HG03097 (cell line): ENCODE measurements around the gene TRAF3.

Source experiments
- ATAC-seq: cut with Tn5 transposase; IDR thresholded peaks from one replicate; pipeline ENCODE4 v1.9.1; 2021; ENCODE audit not compliant: unreplicated experiment, low FRiP score

TRAF3 gene

DNA sequence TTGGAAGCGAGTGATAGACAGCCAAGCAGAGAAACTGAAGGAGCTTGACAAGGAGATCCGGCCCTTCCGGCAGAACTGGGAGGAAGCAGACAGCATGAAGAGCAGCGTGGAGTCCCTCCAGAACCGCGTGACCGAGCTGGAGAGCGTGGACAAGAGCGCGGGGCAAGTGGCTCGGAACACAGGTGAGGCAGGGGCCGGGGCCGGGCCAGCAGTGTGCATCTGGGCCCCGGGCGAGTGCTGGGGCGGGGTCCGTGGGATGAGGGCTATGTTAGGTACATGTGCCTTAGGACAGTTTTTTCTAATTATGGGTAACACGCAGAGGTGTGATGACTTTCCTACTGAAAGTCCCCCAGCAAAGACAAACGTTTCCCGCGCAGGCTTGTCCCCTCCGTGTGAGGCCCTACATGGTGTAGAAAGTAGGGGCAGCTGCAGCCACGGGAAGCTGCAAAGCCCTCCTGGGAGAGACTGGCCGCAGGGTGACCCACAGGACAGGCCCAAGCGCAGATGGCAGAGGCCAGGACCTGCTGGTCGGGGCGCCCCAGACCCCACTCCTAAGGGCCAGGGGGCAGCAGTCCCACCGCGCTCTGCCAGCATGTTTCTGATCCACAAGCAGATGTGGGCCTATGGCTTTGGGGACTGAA is 126.1 kb downstream of the TRAF3 start:
- ATAC-seq: no peak

DNA sequence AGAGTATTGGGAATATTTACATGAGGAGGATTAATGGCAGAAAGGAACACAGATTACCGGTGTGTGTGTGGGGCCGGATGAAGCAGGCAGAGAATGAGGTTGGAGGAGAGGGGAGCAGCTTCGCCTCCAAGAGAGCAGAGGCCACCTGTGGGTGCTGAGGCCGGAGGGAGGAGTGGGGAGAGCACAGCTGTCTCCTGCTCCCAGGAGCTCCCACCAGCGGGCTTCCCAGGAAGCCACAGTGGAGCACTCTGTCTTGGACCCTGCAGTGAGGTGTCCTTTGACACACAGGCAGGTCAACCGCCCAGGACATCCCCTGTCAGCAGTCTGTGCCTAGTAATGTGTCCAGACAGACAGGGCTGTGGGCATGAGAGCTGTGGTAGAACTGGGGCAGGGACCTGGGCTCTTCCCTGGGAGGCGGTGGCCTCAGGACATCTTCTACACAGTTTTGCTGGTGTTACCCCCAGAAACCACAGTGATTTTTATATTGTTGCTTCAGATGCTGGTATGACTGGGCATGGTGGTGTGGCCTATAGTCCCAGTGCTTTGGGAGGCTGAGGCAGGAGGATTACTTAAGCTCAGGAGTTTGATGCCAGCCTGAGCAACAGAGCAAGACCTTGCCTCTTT is 126.8 kb downstream of the TRAF3 start:
- ATAC-seq: no peak

DNA sequence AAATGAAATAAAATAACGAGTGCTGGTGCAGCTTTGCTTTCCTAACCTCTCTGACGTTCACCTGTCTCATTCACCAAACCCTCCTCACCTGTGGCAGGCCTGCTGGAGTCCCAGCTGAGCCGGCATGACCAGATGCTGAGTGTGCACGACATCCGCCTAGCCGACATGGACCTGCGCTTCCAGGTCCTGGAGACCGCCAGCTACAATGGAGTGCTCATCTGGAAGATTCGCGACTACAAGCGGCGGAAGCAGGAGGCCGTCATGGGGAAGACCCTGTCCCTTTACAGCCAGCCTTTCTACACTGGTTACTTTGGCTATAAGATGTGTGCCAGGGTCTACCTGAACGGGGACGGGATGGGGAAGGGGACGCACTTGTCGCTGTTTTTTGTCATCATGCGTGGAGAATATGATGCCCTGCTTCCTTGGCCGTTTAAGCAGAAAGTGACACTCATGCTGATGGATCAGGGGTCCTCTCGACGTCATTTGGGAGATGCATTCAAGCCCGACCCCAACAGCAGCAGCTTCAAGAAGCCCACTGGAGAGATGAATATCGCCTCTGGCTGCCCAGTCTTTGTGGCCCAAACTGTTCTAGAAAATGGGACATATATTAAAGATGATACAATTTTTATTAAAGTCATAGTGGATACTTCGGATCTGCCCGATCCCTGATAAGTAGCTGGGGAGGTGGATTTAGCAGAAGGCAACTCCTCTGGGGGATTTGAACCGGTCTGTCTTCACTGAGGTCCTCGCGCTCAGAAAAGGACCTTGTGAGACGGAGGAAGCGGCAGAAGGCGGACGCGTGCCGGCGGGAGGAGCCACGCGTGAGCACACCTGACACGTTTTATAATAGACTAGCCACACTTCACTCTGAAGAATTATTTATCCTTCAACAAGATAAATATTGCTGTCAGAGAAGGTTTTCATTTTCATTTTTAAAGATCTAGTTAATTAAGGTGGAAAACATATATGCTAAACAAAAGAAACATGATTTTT is 128.2 kb downstream of the TRAF3 start:
- no peak for ATAC-seq

DNA sequence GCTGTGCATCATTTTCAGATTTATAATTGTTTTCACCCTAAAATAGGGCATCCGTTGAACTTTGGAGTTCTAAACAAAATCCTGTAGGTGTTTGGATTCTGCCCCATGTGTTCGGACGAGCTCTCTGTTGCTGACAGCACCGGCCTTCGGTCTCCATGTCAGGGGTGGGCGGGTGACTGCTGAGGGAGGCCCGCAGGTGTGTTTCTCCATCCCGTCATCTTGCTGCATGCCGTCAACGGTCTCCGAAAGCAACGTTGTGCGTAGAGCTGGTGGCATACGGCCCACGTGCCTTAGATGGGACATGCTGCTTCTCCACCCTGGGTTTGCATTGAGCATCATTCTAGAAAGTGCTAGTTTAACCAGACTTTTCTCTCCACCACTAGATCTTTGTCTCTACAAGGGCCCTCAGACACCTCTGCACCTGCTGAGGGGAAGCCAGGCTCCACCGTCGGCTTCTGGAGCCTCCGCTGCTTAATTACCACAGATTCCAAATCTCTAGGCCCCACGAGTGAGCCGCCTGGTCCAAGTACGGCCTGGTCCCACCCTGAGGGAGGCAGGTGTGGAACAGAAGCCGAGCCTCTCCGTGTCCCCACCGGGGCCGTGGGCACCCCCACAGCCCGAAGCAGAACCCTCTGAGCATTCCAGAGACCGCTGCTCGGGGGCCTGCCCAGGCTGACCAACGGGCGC is 129.5 kb downstream of the TRAF3 start:
- ATAC-seq: no peak

DNA sequence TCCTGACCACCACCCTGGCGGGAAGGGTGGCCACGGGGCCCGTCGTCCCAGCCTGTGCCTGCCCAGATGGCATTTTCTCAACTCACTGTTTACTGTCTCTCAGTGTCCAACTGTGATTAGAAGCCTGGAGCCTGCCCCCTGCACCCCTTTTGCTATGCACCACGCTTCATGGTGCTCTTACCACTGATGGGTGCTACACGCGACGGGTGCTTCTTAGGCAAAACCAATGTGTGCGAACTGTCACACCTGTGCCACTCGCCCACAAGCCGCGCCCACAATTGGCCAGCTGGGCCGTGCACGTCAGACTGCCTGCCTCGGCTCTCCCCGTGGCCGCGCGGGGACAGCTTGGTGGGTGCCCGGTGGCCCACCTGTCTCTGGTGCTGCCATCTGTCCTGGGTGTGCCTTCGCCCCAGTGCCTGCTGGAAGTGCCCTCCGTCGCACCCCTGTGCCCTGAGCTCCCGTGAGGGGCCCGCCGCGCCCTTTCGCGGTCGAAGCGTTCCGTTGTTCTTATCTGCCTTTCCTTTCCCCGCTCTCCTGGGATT is 130.1 kb downstream of the TRAF3 start:
- ATAC-seq: no peak

DNA sequence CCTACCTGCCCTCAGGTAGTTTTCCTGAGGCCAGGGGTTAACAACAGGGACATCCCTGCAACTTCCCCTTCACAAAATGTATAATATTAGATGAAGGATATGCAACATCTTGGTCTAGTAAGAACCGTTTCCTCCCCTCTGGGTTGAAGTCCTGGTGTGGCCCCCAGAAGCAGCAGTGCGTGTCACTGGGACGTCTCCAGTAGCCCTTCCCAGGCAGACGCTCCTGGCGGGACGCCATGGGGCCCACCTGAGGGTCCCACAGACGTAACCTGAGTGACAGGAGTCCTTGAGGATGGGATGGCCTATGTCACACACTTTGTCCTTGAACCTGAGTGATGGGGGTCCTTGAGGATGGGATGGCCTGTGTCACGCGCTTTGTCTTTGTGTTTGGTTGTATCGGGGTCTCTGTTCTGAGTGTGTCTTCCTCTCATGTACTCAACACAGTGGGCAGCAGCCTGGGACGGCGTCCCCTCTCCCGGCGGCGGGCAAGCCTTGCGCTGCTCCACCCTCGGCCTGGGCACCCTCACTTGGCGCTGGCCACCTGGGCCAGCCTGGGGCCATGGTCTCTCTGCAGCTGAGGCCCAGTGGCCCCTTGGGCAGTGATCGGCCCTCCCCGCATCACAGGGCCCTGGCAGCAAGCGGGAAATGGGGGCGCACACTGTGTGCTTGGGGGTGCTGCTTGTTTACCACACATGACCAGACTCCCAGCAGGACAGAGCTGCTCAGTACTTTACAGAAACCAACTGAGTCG is 130.9 kb downstream of the TRAF3 start:
- ATAC-seq: no peak

DNA sequence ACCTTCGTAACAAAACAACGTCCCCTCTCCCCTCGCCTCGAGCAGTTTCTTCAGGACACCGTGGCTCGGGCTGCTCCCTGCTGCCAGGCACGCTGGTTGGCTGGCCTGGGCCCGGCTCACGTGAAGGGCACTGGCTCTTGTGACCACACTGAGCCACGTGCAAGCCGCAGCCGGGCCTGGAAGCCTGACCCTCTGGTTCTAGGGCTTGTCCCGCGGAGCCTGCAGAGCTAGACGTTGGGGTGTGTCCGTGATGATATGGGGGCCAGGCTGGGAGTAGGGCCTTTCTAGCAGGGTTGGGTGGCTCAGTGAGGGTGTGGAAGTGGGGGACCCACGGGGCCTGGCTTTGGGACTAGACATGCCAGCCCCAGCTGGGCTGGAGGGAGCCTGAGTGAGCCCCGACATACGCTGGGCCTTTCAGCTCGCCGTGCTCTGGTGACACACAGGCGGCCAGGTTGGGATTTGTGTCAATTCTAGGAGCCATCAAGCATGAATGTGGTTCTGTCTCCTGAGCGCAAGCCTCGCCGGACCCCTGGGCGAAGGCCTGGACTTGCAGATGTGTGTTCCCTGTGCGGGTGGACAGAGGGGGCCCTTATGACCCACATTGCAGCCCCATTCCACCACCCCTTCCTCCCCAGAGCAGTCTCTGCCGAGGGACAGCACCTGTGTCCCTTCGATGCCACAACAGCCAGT is 131.7 kb downstream of the TRAF3 start:
- no peak for ATAC-seq

DNA sequence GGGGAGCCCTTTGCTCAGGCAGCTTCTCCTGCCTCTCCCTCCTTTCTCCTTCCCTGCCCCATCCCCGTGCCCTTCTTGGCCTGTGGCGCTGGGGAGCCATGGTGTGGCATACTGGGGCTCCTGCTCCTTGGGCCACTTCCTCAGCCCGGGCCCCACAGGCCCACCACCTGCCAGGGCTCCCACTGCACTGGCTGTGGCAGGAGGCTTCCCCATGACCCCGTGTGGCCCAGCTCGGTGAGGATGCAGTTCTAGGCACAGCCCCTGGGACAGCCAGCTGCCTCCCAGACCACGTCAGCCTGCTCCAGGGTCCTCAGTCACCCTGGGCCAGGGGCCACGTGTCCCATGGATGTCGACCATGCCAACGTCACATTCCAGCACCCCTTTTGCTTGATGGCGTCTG is 132.2 kb downstream of the TRAF3 start:
- ATAC-seq: no peak

DNA sequence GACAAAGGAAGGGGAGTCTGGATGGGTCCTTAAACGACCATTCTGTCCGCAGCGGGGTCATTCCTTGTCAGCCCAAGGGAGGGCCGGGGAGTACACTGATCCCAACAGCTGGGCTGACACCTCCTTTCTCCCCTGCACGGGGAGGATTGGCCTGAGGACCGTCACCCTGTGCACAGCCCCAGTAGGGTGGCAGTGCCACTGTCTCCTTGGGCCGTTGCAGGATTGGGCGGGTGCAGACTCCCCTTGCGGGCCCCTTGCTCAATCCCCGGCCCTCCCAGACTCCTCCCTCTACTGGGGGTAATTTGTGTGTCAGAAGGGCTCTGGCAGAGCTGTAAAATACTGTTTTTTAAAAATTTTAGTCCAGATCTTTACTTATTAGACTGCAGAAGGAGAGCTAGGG is 132.7 kb downstream of the TRAF3 start:
- no peak for ATAC-seq

DNA sequence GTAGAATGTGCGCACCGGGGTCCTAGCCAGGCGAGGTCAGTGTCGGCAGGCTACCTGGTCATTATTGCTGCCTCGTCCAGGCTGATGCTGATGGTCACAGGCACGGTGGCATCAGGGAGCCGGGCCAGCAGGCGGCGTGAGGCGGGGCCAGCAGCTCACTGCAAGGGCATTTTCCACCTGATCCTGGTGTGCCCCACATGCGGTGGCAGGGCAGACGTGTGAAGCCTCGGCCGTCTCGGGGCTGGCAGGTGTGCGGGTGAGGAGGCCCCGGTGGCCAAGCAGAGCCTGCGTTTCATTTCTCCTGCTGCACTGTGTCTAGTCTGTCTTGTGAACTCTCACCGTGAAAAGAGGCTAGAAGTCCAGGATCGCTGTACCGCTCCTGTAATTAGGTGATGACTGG is 133.2 kb downstream of the TRAF3 start:
- no peak for ATAC-seq

DNA sequence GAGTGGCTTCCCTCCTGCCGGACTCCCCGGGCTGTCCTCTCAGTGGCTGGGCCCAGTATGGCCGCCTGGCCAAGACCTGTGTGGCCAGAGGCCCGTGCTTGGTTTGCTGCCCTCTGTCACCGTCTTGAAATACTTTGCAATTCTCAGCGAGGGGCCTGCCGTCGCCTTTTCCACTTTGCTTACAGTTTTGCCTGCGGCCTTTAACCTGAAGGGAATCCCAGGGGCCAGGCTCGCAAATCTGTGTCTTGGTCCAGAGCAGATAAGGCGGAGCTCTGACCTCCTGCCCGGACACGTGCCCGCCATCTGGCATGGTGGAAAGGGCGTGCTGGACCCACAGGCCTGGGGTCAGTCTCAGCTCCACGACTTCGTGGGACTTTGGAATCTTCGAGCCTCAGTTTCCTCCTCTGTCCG is 134.3 kb downstream of the TRAF3 start:
- no peak for ATAC-seq

DNA sequence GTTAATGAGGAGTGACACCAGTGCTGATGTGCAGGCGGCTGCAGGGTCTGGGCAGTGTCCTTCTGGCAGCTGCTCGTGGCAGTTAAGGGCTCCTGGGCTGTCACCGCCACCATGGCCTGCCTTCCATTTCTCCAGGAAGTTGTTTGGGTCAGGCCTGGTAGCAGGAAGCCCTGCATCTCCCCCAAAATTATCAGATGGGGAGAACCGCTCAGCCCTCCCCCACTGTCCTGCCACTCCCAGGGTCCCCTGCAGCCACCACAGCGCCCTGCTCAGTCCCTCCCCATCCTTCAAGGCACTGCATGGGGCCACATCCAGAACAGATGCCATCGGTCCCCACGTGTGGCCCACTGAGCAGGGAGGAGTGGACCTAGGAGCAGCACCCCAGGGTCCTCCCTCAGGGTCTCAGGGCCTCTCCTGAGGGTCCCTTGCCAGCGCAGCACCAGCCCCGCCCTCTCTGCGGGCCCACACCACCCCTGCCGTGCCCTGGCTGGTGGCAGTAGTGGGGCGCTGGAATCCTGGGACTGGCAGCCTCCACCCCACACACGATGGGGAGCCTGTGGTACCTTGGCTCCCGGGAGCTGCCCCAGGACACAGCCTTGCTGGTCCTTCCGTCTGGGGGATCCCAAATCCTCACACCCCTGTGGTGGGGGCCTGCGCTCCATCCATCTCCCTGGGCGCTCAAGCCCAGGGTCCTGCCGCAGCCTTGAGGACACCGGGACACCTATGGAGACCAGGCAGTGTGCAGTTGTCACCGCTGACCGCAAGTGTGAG is 134.9 kb downstream of the TRAF3 start:
- no peak for ATAC-seq

DNA sequence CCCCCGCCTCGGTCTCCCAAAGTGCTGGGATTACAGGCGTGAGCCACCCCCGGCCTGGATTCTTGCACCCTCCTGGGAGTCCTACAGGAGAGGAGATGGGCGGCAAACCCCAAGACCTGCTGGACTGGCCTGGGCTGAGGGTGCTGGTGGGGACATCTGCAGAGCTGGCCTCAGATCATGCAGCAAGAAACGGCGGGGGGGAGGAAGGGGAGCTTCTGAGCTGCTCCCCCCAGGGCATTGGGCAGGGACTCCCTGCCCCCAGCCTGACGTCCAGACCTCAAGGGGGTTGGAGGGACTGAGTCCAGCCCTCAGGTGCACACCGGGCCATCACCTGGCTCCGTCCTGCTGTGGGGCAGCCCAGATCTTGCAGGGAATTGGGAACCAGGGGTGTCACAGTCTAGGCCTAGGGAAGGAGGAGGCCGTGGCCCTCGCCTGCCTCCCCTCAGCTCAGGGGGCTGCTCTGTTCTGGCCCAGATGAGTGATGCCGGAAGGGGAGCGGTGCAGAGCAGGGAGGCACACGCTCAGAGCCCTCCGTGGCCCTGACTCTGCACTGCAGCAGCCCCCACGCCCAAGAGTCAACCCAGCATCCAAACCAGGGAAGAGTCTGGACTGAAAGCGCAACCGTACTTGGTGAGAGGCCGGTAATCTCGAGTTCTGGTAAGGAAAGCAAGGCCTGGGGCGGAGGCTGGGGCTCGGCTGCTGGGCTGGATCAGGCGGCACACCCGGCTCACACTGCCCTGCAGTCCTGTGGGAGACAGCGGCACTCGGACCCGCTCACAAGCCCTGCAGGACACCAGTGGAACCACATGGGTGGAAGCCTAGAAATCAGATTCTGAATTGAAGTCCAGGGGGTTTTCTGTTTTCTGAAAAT is 136.3 kb downstream of the TRAF3 start:
- no peak for ATAC-seq

DNA sequence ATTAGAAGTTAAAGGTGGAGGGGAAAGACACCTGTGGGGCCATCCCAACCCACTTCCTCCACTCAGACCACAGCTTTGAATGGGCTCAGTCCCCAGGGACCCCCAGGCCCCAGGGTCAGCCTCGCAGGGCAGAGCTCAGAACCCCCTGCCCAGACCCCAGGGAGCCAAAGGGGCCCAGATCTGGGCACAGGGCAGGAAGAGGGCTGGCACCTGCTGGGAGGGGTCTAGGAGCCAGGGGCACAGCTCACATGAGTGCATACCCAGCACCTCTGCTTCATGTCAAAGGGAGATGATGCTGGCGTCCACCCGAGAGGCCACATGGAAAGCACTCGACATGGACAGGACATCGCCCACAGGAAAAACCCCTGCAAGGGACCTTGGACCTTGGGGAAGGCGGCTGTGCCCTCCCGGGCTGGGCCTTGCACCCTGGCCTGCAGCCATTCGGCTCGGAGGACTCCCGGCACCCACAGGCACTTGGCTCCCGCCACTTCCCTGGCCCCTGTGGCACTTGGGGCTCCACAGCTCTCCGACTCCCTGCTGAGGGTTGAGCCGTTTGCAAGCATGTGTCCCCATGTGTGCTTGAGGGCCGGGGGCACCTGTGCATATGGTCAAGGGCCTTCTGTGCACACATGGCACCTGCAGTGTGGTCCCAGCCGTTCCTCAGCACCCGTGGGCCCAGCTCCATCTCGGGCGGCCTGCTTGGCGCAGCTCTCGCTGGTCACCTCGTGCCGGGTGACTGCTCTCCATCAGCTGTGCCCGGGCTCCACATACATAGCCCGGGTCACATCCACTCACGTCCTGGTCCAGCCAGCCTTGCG is 137.4 kb downstream of the TRAF3 start:
- ATAC-seq: no peak

DNA sequence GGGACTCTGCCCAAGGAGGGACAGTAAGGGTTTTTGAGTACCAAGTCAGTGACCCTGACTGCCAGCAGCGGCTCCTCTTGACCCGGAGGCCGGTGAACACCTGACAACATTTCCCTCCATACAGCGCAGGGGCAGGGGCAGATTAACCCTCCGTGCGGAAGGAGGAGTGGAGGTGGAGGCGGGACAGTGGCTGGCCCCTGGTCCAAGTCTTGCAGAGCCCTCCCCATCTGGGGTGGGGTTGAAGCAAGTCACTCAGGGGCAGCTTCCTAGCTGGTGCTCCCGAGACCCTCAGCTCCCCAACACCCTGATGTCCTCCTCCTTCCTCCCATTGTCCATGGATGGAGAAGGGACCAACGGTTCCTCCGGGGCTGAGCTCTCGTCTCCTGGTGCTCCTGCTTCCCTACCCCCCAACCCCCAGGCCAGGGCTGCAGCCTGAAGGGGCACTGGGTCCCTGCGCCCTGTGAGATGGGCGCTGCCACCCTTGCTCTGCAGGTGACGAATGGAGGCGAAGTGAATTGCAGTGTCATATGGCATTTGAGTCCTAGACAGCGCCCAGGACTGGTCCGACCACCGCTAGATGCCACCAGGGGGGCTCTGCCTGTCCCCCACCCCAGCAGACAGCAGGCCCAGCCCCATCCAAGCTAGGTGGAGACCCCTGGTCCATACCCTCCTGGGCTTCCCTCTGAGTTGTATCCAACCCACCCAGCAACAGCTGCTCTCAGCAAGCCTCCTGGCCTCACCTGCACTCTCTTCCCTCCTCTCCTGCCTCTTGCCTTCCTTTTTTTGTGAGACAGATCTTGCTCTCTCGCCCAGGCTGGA is 138.3 kb downstream of the TRAF3 start:
- ATAC-seq: no peak
